Stimulated activated CD8-positive, alpha-beta memory T cell treated with anti-CD3 and anti-CD28 coated beads, Interleukin-15, amount 100 ng/mL, for 4 hours (primary cell): Measurements from ENCODE around the gene FAM107B.
"Not testable (repeated sequence)": the region's sequence is repeated elsewhere in the genome, so short reads cannot be mapped to it uniquely, and the experiment has no call there.

Experiments used
- DNase-seq, 2 donors: peaks; one replicate each; pipeline ENCODE4 v3.0.0-alpha.2; 2020; ENCODE audit warnings: low read depth in 2 of 2

The FAM107B gene

DNA sequence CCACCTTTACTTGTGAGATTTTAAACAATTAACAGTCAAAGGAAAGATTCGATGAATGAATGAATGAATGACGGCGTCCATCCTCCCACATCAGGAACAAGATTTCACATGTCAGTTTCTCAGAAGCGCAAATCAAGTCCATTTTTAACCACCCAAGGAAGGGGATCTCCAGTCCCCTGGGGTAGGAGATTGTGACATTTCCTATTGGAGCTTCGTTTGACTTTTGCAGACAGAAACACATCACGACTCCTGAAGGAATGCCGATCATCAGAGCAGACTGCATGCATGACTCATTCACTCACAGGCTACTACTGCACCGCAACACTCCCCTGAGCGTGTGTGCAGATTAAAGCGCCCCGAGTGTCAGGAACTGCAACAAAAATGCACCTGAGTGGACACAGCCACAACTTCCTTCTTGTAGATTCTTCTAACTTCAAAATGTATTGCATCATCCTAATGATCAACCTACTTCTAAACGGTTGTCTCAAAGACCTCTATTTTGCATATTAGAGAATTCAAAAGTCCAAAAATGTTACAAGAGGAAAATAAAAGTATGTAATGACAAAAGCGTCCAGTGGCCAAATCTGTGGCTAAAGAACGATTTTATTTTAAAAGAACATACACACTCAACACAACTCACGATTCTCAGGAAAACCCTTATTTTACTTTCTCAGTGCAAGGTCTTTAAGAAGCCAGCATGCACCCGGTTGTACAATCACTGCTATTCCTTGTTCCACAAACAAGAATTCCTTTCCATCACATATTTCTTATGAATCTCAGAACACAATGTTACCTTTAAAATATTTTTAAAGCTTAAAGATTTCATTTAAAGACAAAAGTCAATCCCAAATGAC lies 172.6 kb downstream of the FAM107B start:
- no peak for DNase-seq

DNA sequence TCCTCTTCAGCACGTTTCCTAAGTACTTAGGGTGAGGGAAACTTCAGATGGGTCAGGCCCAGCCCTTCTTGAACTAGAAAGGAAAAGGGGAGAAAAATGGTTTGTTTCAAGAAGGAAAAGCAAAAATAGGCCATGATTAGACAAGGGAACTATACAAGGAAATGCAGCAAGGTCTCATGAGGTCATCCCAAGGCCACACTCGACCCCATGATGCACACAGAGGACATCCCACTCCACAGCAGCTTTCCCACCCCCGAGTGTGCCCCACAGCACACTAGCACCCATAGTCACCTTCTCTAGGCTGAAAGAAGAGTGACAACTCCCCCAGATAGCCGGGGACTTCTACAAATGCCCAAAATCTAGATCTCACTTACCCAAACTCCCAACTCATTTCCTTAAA lies 173.4 kb downstream of the FAM107B start:
- DNase-seq, result no peak

DNA sequence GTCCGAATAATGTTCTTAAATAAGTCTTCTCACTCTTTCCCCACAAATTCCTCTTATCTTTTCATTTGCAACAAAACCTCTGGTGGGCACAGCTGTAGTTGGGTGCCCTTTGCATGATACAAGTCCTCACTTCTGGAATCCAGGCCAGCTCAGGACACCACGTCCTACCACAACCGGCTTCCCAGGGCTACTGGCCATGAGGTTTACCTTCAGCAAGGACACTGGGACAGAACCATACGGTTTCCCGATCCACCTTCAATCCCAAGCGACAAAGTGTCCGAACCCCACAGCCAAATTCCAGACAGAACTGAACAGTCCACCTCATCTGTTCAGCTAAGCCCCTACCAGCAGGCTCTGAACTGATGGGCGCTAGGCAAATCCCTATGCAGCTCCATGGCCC lies 174.6 kb downstream of the FAM107B start:
- DNase-seq, result no peak

DNA sequence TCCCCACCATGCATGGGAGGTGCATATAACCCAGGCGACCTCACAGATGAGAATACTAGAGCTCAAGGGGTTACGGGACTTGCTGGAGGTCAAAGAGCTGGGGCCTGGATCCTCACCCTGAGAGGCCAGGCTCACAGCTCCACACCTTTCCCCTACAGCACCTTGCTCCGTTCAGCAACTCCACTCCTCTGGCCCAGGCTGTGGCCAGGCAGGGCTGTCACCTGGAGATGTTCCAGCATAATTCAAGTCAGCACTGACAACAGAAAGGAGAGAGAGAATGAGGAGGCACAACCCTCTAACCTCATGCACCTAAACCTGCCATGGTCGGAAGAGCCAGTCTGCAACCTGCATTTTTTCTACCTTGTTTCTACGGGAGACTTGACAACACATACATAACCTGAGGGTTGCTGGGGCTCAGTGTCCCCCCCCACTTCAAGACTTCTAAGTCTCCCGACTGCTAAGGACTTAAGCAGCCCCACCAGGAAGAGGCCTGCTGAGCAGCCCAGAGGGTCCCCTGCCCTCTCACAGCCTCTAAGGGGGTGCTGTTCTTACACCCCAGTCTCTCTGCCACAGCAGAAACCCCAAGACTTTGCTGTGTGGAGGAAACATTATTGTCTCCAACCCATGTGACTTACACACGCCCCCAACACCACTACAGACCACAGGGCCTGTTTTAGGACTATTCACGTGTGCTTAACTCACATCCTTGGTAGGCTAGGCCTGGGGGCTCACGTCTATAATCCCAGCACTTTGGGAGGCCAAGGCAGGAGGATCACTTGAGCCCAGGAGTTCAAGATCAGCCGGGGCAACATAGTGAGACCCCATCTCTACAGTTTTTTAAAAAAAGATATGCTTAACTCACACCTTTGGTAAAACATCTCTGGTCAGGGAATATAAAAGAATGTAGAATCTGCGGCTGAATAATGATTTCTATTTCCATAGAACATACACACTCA lies 175.6 kb downstream of the FAM107B start:
- no peak for DNase-seq

DNA sequence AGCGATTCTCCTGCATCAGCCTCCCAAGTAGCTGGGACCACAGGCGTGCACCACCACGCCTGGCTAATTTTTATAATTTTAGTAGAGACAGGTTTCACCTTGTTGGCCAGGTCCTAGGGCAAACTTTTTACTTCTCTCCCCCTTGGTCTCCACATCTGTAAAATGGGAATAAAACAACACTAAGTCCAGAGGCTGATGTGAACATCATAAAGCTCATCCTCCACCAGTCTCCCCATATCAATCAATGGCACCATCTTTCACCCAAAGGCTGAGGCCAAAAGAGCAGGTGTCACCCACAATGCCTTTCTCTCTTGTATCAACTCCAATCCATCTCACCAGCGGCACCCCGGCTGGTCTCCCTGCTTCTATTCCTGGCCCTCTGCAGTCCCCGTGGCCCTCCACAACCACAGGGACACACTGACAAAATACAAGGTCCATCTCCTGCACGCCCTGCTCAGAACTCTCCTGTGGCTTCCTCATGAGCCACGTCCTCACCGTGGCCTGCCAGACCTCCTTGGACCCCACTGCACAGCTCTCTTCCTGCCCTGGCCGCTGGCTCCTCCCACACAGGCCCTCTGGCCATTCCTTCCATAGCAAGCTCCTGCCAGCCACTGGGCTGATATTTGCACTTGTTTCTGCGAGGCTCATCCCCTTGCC lies 179.0 kb downstream of the FAM107B start:
- DNase-seq, result no peak

DNA sequence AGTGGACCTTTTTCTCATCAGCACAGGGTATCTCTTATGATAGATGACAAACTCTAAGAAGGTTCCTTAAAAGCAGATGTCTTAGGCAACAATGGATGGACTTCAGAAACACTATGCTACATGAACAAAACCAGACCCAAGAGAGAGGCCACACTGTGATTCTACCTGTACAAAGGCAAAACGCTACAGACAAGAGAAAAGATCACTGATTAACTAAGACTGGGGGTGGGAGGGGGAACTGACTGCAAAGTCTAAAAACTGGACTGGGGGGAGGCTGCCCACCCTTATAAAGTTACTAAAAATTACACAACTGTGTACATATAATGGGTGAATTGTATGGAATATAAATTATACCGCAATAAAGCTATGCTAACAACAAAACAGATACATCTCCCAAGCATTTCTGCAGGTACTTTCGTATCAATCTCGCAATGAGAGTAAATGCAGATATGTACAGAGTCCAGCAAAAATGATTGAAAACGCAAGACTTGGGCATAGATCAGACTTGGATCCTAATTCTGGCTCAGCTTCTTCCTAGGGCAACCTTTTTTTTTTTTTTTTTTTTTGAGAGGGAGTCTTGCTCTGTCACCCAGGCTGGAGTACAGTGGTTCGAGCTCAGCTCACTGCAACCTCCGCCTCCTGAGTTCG lies 179.7 kb downstream of the FAM107B start:
- DNase-seq, result no peak

DNA sequence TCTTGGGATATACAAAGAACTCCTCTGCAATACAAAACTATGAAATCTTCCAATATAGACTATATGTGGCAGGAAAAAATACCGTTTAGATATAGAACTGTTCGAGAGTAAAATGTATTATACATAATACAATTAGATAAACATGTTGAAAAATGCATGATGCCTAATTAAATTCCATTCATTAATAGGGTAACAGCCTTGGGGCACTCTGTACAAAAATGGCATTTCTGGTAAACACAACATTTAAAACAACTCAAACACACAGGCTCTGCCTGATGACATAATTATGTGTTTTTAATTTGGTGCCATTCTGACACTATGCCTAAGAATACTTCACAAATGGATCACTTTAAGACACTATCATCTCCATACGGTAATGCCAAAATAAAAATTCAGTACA lies 180.9 kb downstream of the FAM107B start:
- DNase-seq, result no peak

DNA sequence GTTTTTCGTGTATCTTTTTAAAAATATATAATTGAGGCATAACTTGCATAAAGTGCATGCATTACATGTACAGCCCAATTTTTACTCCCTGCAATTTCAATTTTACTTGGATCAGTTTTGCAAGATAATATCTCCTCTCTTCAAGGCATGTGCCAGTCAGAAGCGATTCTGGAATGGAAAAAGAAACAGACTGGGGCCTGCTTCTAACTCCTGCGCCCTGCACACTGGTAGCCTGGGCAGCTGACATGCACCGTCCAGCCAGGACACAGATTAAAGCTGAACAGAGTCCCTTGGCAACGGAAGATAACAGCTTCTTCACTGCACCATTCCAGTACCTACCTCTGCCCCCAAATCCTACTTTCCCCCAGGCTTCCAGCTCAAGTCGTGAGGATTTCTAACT lies 182.1 kb downstream of the FAM107B start:
- no peak for DNase-seq

DNA sequence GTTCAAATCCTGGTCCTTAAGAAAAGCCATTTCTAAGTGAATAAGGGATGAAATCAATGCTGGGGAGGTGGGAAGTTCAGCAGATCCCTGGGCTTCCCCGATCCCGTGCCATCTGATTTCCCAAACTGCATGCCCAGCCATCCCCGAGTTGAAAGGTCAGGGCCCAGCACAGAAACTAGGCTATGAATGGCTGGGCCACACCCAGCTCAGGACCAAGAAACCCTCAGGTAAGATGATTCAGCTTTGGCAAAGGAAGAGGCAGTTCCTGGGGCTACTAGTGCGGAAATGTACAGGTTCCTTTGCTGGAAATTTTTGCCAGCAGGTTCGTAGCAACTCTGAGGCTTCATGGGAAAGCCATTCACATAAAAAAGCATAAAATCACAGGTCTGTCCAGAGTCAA lies 182.7 kb downstream of the FAM107B start:
- no peak for DNase-seq

DNA sequence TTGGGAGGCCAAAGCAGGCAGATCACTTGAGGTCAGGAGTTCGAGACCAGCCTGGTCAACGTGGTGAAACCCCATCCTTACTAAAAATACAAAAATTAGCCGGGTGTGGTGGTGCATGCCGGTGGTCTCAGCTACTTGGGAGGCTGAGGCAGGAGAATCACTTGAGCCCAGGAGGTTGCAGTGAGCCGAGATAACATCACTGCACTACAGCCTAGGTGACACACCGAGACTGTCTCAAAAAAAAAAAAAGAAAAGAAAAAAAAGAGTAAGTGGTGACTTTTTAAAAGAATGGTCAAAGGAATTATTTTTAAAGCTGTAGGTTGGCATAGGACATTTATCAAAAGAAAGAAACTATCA lies 185.8 kb downstream of the FAM107B start:
- DNase-seq, result not testable (repeated sequence)

DNA sequence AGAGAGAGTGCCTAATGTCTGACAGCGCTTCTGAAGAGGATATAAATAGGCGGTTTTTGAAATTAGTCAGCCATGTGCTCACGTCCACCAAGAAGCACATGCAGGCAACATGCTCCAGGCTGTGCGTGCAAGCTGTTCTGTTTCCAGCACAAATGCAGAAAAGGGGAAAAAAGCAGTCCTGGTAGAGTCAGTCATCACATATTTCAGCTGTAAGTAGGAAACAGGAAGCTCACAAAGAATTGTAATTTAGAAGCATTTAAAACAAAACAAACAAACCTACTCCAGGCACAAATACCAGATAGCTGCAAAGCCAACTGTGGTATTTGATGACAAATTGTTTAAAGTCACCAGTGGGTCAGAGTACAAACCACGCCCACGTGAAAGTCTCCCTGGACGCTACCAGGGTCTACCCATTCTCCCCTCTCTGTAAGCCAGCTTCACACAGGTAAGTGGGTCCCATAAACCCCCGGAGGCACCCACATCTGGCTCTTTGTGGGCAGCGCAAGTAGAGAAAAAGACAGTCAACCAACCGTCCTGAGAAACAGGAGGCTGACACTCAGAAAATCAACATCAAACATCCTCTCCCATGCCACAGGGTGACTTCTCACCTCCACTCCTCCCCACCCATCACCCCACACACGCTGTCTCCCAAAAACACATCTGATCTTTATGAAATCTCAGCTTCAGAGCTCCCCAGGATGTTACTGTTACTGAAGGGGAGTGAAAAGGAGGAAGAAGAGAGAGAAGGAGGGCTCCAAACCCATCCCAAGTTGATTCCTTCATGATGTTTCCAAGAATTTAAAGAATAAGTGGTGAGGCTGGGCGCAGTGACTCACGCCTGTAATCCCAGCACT lies 186.4 kb downstream of the FAM107B start:
- DNase-seq, result no peak

DNA sequence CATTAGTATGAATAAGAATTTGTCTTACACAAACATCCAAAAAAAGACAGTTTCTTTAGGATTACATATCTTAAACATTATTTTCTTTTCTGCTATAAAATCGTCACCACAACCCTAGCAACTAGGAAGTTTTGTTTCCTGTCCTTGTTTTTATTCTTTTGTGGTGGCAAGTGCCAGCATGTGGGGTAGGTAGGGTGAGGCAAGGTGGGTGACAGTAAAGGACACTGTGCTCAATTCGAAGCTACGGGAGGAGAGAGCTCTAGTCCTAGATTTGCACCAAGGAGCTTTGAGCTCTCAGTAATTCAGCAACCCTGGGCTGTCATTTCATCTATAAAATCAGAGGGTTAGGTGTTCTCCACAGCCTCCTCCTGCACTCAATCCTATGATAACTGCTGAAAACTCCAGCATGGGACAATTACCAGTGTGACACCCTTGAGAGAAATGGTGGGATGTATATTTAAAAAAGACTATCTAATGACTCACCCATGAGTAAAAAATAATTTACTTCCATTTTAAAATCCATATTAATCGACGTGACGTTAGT lies 187.1 kb downstream of the FAM107B start:
- DNase-seq, result no peak

DNA sequence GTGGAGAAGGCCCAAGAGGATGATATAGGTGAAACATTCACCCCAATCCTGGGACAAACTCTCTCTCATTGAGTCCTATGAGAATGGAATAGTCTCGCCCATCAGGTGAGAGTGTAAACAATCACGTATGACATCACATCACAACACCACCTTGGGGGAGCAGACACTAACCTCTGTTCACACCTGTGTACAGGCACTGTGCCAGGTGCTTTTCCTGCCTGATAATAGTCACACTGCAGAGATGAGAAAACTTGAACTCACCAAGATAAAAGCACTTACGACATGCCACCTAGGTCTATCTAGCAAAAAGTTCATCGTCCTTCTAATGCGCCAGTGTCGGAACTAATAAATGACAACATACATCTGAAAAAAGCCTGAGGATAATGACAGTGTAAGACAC lies 187.8 kb downstream of the FAM107B start:
- DNase-seq, result no peak

DNA sequence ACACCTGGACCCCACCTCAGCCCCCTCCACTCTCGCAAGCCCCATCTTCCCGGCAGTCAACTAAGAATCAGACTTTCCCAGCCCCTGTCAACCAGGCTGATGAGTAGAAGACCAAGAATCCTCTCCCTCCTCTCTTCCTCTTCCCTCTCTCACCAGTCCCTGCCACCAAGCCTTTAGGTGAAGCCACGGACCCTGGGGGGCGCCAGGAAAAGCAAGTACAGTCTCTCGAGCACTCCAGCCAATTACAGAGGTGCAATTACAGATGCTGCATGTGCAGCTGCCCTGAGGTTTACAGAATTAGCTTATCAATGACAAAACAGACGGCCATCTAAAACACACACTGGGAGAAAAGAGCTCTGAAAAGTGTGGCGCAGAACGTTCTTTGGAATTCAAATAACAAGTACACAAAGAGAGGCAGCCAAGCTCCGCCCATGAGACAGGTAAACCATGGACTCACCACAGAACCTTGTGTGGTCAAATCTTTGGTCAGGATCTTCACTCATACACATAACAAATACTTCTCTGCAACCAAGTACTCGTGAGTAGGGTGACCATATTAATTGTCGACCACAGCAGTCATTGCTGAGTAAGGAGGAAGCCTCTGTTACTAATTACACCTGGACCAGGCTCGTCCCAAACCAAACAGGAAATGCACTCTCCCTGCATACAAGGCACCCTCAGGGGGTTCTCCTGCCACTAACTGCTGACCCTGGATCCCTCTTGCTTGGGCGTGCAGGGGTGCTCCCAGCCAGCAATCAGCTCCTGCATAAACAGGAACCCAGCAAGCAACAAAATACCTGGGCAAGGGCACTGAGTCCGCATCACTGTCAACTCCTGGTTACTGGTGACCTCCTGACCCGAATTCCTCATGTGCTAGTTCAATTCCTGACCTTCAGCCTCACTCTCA lies 189.2 kb downstream of the FAM107B start:
- DNase-seq, result no peak

DNA sequence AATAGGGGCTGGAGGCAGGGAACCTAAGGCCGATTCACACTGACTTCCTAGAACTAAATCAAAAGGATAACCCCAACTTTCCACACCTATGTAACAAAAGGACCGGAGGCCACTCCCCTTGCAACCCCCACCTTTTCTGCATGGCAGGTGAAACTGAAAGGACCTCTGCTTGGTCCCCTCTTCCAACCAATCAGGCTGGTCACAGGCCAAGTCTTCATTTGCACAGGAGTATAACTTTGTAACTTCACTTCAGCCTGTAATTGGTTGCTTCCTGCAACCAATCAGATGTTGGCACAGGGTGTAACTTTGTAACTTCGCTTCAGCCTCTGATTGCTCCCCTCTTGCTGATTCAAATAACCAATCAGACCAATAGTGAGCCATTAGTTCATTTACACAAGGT lies 190.0 kb downstream of the FAM107B start:
- DNase-seq, result no peak

DNA sequence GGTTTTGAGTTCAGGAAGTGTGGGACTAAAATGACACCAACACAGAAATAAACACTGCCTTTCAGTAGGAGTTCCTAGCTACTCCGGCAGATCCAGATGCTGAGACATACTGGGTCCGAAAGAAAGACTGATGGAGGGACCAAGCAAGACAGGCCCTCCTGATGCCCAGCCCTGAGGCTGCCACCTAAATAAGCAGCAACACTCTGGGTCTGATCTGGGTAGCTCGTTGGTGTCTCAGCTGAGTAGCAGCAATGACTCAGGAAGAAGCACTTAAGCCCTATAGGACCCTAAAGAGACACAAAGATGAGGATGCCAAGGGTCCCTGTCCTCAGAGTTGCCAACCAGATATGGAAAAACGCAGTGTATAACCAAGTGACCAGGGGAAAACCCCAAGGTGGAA lies 190.7 kb downstream of the FAM107B start:
- no peak for DNase-seq

DNA sequence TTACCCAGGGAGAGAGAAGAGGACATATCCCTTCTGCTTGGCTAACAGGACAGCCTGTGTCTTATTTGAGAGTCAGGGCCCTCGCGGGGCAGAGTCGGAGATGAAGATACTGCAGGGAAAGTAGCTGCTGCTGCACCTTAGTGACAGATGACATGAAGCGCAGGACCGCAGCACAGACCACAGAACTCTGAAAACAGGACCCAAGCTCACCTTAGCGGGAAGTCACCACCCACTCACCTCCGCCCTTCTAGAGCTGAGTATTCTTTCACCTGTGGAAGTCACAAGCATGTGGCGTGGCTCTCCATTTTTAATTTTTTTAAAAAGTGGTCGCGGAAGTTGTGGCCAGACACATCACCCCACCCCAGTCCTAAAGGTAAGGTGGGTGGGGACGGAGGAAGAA lies 191.4 kb downstream of the FAM107B start:
- DNase-seq, result peak; percentile 49 to 82

DNA sequence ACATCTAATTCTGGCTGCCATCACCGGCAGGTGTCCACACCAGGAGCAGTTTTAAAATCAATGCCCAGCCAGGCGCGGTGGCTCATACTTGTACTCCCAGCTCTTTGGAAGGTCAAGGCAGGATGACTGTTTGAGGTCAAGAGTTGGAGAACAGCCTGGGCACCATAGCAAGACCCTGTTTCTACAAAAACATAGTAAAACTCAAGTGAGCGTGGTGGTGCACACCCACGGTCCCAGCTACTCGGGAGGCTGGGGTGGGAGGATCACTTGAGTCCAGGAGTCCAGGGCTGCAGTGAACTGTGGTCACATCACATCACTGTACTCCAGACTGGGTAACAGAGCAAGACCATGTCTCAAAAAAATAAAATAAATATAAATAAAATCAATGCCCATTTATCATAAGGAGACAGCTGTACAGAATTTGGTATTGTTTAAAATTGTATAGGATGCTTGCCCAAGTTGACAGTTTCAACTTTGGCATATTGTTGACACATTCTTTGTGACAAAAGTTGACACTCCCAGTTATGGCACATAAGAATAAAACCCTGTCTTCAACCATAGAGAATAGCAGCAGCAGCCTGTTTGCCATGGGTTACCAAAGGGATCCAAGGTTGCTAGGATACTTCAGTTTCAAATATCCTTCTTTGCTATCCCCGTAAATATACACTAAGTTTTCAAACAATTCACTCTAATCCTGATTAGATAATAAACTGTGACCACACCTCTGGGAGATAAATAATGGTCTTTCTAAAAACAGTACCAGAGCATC lies 193.0 kb downstream of the FAM107B start:
- no peak for DNase-seq
